HEK293 (cell line): ENCODE data around the gene MGLL.

ENCODE experiments used
- CTCF ChIA-PET: fragments of 350-600 bp; formaldehyde crosslinking; extraction: SDS; loops from one replicate; lab custom pipeline; 2021; ENCODE audit warnings: antibody characterized with exemption; lab: Yijun Ruan, JAX
- POLR2A ChIA-PET: fragments of 300-600 bp; formaldehyde crosslinking; extraction: SDS; loops from one replicate; lab custom pipeline; 2020; ENCODE audit warnings: antibody characterized with exemption, inconsistent platforms; lab: Yijun Ruan, JAX
- H3K27ac ChIP-seq: fragments of 200-500 bp; sonication (Bioruptor generic); 2 replicates; pipeline ENCODE4 v1.5.1; 2014; ENCODE audit warnings: low read depth, low read length, control low read depth, inconsistent platforms; ENCODE audit errors: extremely low read depth
- H3K36me3 ChIP-seq, 2 experiments: fragments of 200-500 bp in 1 of 2; sonication (Bioruptor generic) in 1 of 2; 1 replicate in 1 of 2; 2 replicates in 1 of 2; pipeline ENCODE4 v1.5.1; 2014 to 2017; ENCODE audit warnings: inconsistent platforms in 2 of 2, low read length in 2 of 2; ENCODE audit not compliant: control insufficient read depth in 2 of 2, insufficient read depth in 1 of 2
- H3K4me1 ChIP-seq: fragments of 200-500 bp; sonication (Bioruptor generic); 2 replicates; pipeline ENCODE4 v1.5.1; 2014; ENCODE audit warnings: mild to moderate bottlenecking, low read length, inconsistent platforms; ENCODE audit not compliant: control insufficient read depth, insufficient read depth
- H3K4me3 ChIP-seq: 2 replicates; pipeline ENCODE4 v1.5.1; 2011; ENCODE audit warnings: low read depth, mild to moderate bottlenecking, control low read depth, low read length, moderate library complexity
- H3K9me3 ChIP-seq: fragments of 200-500 bp; sonication (Bioruptor generic); 2 replicates; pipeline ENCODE4 v1.5.1; 2014; ENCODE audit warnings: low read depth, low read length, inconsistent platforms; ENCODE audit not compliant: control insufficient read depth, insufficient read depth
- GLIS2 ChIP-seq: fragments of 450-650 bp; formaldehyde crosslinking; IDR thresholded peaks from 2 replicates; pipeline ENCODE4 v1.5.1; 2016; ENCODE audit warnings: missing biosample characterization, missing genetic modification characterization
- IKZF3 ChIP-seq: fragments of 450-650 bp; IDR thresholded peaks from 2 replicates; pipeline ENCODE4 v1.5.0; 2018; ENCODE audit warnings: missing biosample characterization, mild to moderate bottlenecking, missing genetic modification characterization, moderate library complexity
- KLF1 ChIP-seq: fragments of 450-650 bp; formaldehyde crosslinking; IDR thresholded peaks from 2 replicates; pipeline ENCODE4 v1.5.1; 2016; ENCODE audit warnings: missing biosample characterization, missing genetic modification characterization
- KLF9 ChIP-seq: fragments of 450-650 bp; formaldehyde crosslinking; IDR thresholded peaks from 2 replicates; pipeline ENCODE4 v1.5.1; 2016; ENCODE audit warnings: missing biosample characterization, missing genetic modification characterization, low read depth
- SCRT2 ChIP-seq: fragments of 450-650 bp; formaldehyde crosslinking; IDR thresholded peaks from 2 replicates; pipeline ENCODE4 v1.5.1; 2016; ENCODE audit warnings: missing biosample characterization, missing genetic modification characterization
- SP2 ChIP-seq: fragments of 450-650 bp; formaldehyde crosslinking; IDR thresholded peaks from 2 replicates; pipeline ENCODE4 v1.5.1; 2016; ENCODE audit warnings: missing biosample characterization, missing genetic modification characterization
- SP3 ChIP-seq: fragments of 450-650 bp; formaldehyde crosslinking; IDR thresholded peaks from 2 replicates; pipeline ENCODE4 v1.5.1; 2016; ENCODE audit warnings: missing biosample characterization, missing genetic modification characterization
- YY2 ChIP-seq: fragments of 450-650 bp; formaldehyde crosslinking; IDR thresholded peaks from 2 replicates; pipeline ENCODE4 v1.5.1; 2016; ENCODE audit warnings: missing biosample characterization, missing genetic modification characterization
- ZBTB20 ChIP-seq: fragments of 450-650 bp; formaldehyde crosslinking; IDR thresholded peaks from 2 replicates; pipeline ENCODE4 v1.5.1; 2016; ENCODE audit warnings: missing biosample characterization, missing genetic modification characterization
- ZBTB8A ChIP-seq: fragments of 450-650 bp; formaldehyde crosslinking; IDR thresholded peaks from 2 replicates; pipeline ENCODE4 v1.5.1; 2016; ENCODE audit warnings: missing biosample characterization, missing genetic modification characterization
- ZFHX2 ChIP-seq: fragments of 450-650 bp; formaldehyde crosslinking; conservative IDR thresholded peaks from 2 replicates; pipeline ENCODE4 v1.5.1; 2016; ENCODE audit warnings: missing biosample characterization, missing genetic modification characterization
- ZFP41 ChIP-seq: fragments of 450-650 bp; formaldehyde crosslinking; IDR thresholded peaks from 2 replicates; pipeline ENCODE4 v1.5.1; 2016; ENCODE audit warnings: missing biosample characterization, missing genetic modification characterization, borderline replicate concordance
- ZNF335 ChIP-seq: fragments of 450-650 bp; formaldehyde crosslinking; conservative IDR thresholded peaks from 2 replicates; pipeline ENCODE4 v1.5.1; 2016; ENCODE audit warnings: missing biosample characterization, missing genetic modification characterization
- ZNF350 ChIP-seq: fragments of 450-650 bp; formaldehyde crosslinking; IDR thresholded peaks from 2 replicates; pipeline ENCODE4 v1.5.0; 2017; ENCODE audit warnings: missing biosample characterization, mild to moderate bottlenecking, missing genetic modification characterization
- ZNF391 ChIP-seq: fragments of 450-650 bp; formaldehyde crosslinking; IDR thresholded peaks from 2 replicates; pipeline ENCODE4 v1.5.1; 2016; ENCODE audit warnings: low read depth, missing biosample characterization, missing genetic modification characterization, borderline replicate concordance
- ZNF544 ChIP-seq: fragments of 450-650 bp; formaldehyde crosslinking; IDR thresholded peaks from 2 replicates; pipeline ENCODE4 v1.5.0; 2017; ENCODE audit warnings: missing biosample characterization, missing genetic modification characterization
- ZNF660 ChIP-seq: fragments of 450-650 bp; IDR thresholded peaks from 2 replicates; pipeline ENCODE4 v1.5.1; 2018; ENCODE audit warnings: missing biosample characterization, mild to moderate bottlenecking, missing genetic modification characterization
- ZNF701 ChIP-seq: fragments of 450-650 bp; formaldehyde crosslinking; IDR thresholded peaks from 2 replicates; pipeline ENCODE4 v1.5.1; 2016; ENCODE audit warnings: missing biosample characterization, missing genetic modification characterization
- ZSCAN30 ChIP-seq: fragments of 450-650 bp; IDR thresholded peaks from 2 replicates; pipeline ENCODE4 v1.5.1; 2018; ENCODE audit warnings: missing biosample characterization, mild to moderate bottlenecking, missing genetic modification characterization, moderate library complexity
- TF ChIP-seq, protein P1 (sequence below): fragments of 450-650 bp; formaldehyde crosslinking; optimal IDR thresholded peaks from 2 replicates; pipeline ENCODE3; 2016; ENCODE audit warnings: missing biosample characterization, mild to moderate bottlenecking, missing genetic modification characterization
- TF ChIP-seq, protein P2 (sequence below): fragments of 450-650 bp; IDR thresholded peaks from 2 replicates; pipeline ENCODE4 v1.5.1; 2018; ENCODE audit warnings: missing biosample characterization, mild to moderate bottlenecking, missing genetic modification characterization

The MGLL gene

DNA sequence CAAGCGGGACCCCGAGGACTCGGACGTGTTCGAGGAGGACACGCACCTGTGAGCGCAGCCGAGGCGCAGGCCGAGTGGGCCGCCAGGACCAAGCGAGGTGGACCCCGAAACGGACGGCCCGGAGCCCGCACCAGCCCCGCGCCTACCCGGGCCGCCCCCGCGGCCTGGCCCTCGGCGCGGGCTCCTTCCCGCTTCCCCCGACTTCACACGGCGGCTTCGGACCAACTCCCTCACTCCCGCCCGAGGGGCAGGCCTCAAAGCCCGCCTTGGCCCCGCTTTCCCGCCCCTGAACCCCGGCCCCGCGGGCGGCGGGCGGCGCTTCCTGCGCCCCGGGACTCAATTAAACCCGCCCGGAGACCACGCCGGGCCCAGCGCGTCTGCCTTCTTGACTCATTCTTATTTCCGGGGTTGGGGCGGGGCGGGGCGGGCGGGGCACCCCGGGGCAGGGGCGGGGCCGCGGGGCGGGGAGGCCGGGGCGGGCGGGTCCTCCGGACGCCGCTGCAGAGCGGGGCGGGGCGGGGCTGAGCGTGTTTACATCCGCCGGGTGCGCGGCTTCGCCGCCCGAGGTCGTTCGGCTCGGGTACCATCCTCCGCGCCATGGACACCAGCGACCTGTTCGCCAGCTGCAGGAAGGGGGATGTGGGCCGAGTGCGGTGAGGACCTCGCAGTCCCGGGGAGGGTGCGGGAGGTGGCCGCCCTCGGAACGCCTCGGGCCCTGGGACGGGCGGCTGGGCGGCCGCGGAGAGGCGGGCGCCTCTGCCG, 149.7 kb downstream of the MGLL start, which contains the start of gene ABTB1:
TSS of gene ABTB1 (plus strand) at position 524 of the 762 bp plus-strand sequence. CDS start at position 598, 74 bp downstream.
- peak; percentile 34; the same call in 1 of the 2 replicates for TF ChIP-seq ZNF335 (tag by site-specific recombination)
- TF ChIP-seq KLF9 (tag by site-specific recombination), result 0 out of 2 replicates have a peak, but pooled peaks have one; percentile 12
- TF ChIP-seq, protein P1, sequence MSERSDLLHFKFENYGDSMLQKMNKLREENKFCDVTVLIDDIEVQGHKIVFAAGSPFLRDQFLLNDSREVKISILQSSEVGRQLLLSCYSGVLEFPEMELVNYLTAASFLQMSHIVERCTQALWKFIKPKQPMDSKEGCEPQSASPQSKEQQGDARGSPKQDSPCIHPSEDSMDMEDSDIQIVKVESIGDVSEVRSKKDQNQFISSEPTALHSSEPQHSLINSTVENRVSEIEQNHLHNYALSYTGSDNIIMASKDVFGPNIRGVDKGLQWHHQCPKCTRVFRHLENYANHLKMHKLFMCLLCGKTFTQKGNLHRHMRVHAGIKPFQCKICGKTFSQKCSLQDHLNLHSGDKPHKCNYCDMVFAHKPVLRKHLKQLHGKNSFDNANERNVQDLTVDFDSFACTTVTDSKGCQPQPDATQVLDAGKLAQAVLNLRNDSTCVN (tag by site-specific recombination), result peak; percentile 29
- TF ChIP-seq YY2 (tag by site-specific recombination), result no peak
- TF ChIP-seq SP2 (tag by site-specific recombination), result peak; percentile 52
- 0 out of 2 replicates have a peak, but pooled peaks have one; percentile 37 for TF ChIP-seq IKZF3
- no peak for TF ChIP-seq ZNF544 (tag by site-specific recombination)
- TF ChIP-seq SP3 (tag by site-specific recombination), result 0 out of 2 replicates have a peak, but pooled peaks have one; percentile 41
- TF ChIP-seq ZBTB20 (tag by site-specific recombination), result peak; percentile 16; the same call in 1 of the 2 replicates
- TF ChIP-seq ZBTB8A (tag by site-specific recombination), result peak; percentile 60
- TF ChIP-seq KLF1, result 0 out of 2 replicates have a peak, but pooled peaks have one; percentile 45
- 0 out of 2 replicates have a peak, but pooled peaks have one; percentile 42 for TF ChIP-seq ZNF660 (tag by site-specific recombination)
- TF ChIP-seq, protein P2, sequence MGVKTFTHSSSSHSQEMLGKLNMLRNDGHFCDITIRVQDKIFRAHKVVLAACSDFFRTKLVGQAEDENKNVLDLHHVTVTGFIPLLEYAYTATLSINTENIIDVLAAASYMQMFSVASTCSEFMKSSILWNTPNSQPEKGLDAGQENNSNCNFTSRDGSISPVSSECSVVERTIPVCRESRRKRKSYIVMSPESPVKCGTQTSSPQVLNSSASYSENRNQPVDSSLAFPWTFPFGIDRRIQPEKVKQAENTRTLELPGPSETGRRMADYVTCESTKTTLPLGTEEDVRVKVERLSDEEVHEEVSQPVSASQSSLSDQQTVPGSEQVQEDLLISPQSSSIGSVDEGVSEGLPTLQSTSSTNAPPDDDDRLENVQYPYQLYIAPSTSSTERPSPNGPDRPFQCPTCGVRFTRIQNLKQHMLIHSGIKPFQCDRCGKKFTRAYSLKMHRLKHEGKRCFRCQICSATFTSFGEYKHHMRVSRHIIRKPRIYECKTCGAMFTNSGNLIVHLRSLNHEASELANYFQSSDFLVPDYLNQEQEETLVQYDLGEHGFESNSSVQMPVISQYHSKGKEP, result no peak
- 0 out of 2 replicates have a peak, but pooled peaks have one; percentile 18 for TF ChIP-seq ZSCAN30 (tag by site-specific recombination)
- TF ChIP-seq ZFHX2, result 0 out of 2 replicates have a peak, but pooled peaks have one; percentile 9
- no peak for TF ChIP-seq ZNF701
- POLR2A ChIA-PET, result no interaction called here
- CTCF ChIA-PET, result interaction anchor here (0.7 kb wide), 1 partner anchor 18 kb away, joined by 3 read pairs; no protein-coding TSS in a partner anchor
- Histone ChIP-seq H3K36me3 (peaks cover 0 to 7% of the 10 kb centered on the region in 2 experiments; a peak in 1 of 3 replicates), H3K4me1 (no peaks in the 10 kb centered on the region), H3K27ac (peak within 1 kb of the TSS; percentile 58; the same call in 1 of the 2 replicates), H3K9me3 (no peaks in the 10 kb centered on the region), H3K4me3 (peak within 1 kb of the TSS; percentile 85)

DNA sequence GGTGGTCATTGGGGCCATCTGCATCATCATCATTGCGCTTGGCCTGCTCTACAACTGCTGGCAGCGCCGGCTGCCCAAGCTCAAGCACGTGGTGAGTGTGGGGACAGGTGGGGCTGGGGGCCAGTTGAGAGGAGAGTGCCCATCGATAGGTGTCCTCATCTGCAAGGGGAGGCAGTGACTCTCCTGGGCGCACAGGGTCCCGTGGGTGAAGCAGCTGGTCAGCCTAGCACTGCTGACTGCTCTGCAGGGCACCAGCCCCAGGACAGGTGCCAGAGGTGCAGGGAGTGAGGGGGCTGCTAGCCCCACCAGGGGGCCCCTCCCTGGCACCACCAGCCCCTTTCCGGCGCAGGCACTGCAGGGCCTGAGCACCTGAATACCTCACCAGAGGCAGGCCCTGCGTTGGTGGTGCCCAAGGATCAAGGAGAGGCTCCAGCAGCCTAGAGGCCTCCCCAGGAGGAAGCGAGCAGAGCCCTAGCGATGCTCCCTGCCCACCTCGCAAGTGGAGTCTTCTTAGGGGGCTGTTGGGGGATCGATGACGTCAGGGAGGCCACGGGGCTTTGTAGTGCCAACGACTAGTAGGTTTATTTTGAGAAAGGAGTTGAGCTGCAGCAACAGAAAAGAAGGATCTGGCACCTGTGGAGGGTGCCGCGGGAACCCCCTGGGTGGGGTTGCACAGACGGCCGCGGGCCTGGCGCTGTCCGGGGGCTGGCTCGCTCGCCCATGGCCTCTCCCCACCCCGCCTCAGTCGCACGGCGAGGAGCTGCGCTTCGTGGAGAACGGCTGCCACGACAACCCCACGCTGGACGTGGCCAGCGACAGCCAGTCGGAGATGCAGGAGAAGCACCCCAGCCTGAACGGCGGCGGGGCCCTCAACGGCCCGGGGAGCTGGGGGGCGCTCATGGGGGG, 150.5 kb downstream of the MGLL start:
- ChIA-PET POLR2A (no interaction called here), CTCF (interaction anchor here (0.6 to 0.7 kb wide), 2 partner anchors 17 to 374 kb away, joined by 3 to 5 read pairs; no protein-coding TSS in a partner anchor)
- TF ChIP-seq SCRT2 (tag by site-specific recombination) (0 out of 2 replicates have a peak, but pooled peaks have one; percentile 53), ZNF350 (tag by site-specific recombination) (no peak), ZFP41 (tag by site-specific recombination) (no peak), ZNF391 (tag by site-specific recombination) (no peak), ZBTB20 (tag by site-specific recombination) (0 out of 2 replicates have a peak, but pooled peaks have one; percentile 10), GLIS2 (tag by site-specific recombination) (peak; percentile 16)
- peak overlapping the region; percentile 53 for H3K4me3 ChIP-seq
- no peaks in the 10 kb centered on the region for H3K4me1 ChIP-seq
- peaks cover 0 to 8% of the 10 kb centered on the region in 2 experiments; a peak in 1 of 3 replicates for H3K36me3 ChIP-seq
- no peaks in the 10 kb centered on the region for H3K9me3 ChIP-seq
- peak overlapping the region; percentile 58; the same call in 1 of the 2 replicates for H3K27ac ChIP-seq
